Osteocyte (in vitro differentiated cells): ENCODE data around the gene KIAA1958. TPM values are rescaled to one million over a fixed set of nuclear protein-coding genes. Genes with fewer than 3 reads are reported as not detected.

ENCODE experiments used
- DNase-seq: peaks from one replicate; pipeline ENCODE4 v3.0.0; 2021; ENCODE audit warnings: mixed read lengths; ENCODE audit not compliant: unreplicated experiment; ENCODE audit errors: extremely low spot score
- H3K27ac Mint-ChIP-seq: one replicate; pipeline ENCODE4 v1.8.0; 2021; ENCODE audit warnings: mild to moderate bottlenecking, mixed read lengths; ENCODE audit not compliant: unreplicated experiment
- H3K27me3 Mint-ChIP-seq: one replicate; pipeline ENCODE4 v1.8.0; 2021; ENCODE audit warnings: mixed read lengths; ENCODE audit not compliant: unreplicated experiment
- H3K36me3 Mint-ChIP-seq: one replicate; pipeline ENCODE4 v1.8.0; 2021; ENCODE audit warnings: mixed read lengths; ENCODE audit not compliant: unreplicated experiment
- H3K4me1 Mint-ChIP-seq: one replicate; pipeline ENCODE4 v1.8.0; 2021; ENCODE audit warnings: mixed read lengths; ENCODE audit not compliant: unreplicated experiment
- H3K4me3 Mint-ChIP-seq: one replicate; pipeline ENCODE4 v1.8.0; 2021; ENCODE audit warnings: mild to moderate bottlenecking, moderate library complexity, mixed read lengths; ENCODE audit not compliant: unreplicated experiment
- H3K9me3 Mint-ChIP-seq: one replicate; pipeline ENCODE4 v1.8.0; 2021; ENCODE audit warnings: mixed read lengths; ENCODE audit not compliant: unreplicated experiment
- total RNA-seq: library from RNA; stranded (reverse); gene quantifications from 2 replicates; pipeline ENCODE4 v1.2.1, GENCODE V29; 2021
- TF ChIP-seq, protein P1 (sequence below): fragments of 200-600 bp; sonication (generic); IDR thresholded peaks from 2 replicates; pipeline ENCODE4 v1.5.0; 2021; ENCODE audit warnings: antibody characterized with exemption, mild to moderate bottlenecking, moderate library complexity

KIAA1958 gene
- total RNA-seq, 1 donor from 2014 or later: 4.9 TPM

DNA sequence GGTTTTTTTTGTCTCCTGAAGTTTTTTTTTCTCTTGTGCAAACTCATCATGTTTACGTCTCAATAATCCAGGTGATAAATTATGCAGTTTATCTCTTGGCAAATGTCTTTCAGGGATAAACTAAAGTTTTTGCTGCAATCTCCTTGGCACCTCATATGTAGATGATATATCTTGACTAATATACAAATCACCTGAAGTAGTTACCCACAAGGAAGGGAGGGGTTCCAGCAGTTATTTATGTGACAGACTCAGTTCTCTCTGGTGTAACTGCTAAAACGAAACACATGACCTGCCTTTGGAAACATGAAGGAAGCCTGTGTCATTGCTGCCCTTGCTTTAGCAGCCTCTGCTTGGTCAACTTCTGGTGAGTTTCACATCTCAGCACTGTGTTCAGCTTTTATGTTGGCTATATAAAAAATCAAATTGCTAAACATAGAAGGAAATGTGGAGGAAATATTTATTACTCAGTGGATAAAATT lies 39.3 kb upstream of the KIAA1958 start:
- peaks cover 6% of the 10 kb centered on the region for H3K36me3 Mint-ChIP-seq
- DNase-seq: no peak
- no peaks in the 10 kb centered on the region for H3K27me3 Mint-ChIP-seq
- H3K9me3 Mint-ChIP-seq: no peaks in the 10 kb centered on the region
- H3K4me3 Mint-ChIP-seq: no peak overlapping the region
- TF ChIP-seq, protein P1, sequence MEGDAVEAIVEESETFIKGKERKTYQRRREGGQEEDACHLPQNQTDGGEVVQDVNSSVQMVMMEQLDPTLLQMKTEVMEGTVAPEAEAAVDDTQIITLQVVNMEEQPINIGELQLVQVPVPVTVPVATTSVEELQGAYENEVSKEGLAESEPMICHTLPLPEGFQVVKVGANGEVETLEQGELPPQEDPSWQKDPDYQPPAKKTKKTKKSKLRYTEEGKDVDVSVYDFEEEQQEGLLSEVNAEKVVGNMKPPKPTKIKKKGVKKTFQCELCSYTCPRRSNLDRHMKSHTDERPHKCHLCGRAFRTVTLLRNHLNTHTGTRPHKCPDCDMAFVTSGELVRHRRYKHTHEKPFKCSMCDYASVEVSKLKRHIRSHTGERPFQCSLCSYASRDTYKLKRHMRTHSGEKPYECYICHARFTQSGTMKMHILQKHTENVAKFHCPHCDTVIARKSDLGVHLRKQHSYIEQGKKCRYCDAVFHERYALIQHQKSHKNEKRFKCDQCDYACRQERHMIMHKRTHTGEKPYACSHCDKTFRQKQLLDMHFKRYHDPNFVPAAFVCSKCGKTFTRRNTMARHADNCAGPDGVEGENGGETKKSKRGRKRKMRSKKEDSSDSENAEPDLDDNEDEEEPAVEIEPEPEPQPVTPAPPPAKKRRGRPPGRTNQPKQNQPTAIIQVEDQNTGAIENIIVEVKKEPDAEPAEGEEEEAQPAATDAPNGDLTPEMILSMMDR: no peak
- peak overlapping the region; percentile 2 for H3K27ac Mint-ChIP-seq
- no peaks in the 10 kb centered on the region for H3K4me1 Mint-ChIP-seq

DNA sequence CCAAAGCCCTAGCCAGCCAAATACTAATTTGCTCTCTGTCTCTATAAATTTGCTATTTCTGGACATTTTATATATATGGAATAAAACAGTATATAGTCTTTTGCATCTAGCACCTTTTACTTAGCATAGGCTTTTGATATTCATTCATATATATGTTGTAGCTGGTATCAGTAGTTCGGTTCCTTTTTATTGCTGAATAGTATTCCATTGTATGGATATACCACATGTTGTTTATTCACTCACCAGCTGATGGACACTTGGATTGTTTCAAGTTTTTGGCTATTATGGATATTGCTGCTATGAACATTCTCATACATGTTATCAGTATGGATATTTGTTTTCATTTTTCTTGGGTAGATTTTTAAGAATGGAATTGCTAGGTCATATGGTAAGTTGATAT lies 23.8 kb upstream of the KIAA1958 start:
- DNase-seq: no peak
- Mint-ChIP-seq H3K36me3 (peaks cover 43% of the 10 kb centered on the region), H3K9me3 (peaks cover 10% of the 10 kb centered on the region), H3K4me3 (no peak overlapping the region), H3K27me3 (no peaks in the 10 kb centered on the region), H3K4me1 (no peaks in the 10 kb centered on the region), H3K27ac (no peak overlapping the region)
- TF ChIP-seq, protein P1: no peak

DNA sequence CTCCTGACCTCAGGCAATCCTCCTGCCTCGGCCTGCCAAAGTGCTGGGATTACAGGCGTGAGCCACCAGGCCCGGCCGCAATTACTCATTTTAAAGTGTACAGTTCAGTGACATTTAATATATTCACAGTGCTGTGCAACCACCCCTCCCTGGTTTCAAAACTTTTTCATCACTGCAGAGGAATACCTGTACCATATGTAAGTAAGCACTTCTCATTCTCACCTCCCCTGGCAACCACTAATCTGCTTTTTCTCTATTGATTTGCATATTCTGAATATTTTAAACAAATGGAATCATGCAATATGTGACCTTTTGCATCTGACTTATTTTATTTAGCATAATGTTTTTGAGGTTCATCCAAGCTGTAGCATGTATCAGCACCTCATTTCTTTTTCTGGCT lies 21.3 kb upstream of the KIAA1958 start:
- Mint-ChIP-seq H3K36me3 (peaks cover 33% of the 10 kb centered on the region), H3K27me3 (no peaks in the 10 kb centered on the region), H3K4me3 (no peak overlapping the region), H3K4me1 (no peaks in the 10 kb centered on the region), H3K27ac (no peak overlapping the region), H3K9me3 (peaks cover 10% of the 10 kb centered on the region)
- TF ChIP-seq, protein P1: no peak
- no peak for DNase-seq

DNA sequence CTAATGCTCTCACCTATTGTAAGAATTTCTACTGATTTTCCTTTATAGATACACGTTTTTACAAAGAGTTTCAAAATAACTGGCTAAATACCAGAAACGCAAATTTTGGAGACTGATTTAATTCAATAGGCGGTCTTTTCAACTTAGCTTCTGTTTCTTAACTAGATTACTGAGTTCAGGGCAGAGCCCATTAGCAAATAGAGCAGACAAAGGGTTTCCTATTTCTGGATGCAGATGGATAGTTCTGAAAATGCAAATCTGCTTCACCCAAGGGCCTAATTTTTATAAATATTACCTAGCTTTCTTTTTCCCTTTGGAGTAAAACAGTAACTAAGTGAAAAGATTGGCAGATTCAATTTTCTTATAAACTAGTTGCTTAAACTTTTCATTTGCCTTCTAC lies 13.6 kb upstream of the KIAA1958 start:
- TF ChIP-seq, protein P1: no peak
- Mint-ChIP-seq H3K4me1 (no peaks in the 10 kb centered on the region), H3K9me3 (peaks cover 6% of the 10 kb centered on the region), H3K27me3 (no peaks in the 10 kb centered on the region), H3K4me3 (no peak overlapping the region), H3K36me3 (peaks cover 23% of the 10 kb centered on the region), H3K27ac (no peak overlapping the region)
- DNase-seq: no peak

DNA sequence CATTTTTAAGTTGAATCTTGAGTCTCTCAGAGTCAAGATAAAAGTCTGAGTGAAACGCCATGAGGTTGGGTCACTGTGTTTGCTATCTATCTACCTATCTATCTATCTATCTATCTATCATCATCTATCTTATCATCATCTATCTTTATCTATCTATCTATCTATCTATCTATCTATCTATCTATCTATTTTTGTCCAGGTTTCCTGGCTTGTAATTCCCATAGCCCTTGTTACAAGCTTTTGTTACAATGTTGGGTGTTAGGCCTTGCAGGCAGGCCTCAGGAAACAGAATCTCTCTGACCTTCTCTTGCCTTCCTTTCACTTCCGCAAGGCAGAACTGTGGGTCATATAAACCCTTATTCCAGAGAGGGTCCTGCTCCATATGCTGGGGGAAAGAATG lies 12.6 kb upstream of the KIAA1958 start:
- Mint-ChIP-seq H3K36me3 (peaks cover 24% of the 10 kb centered on the region), H3K27me3 (no peaks in the 10 kb centered on the region), H3K4me1 (no peaks in the 10 kb centered on the region), H3K4me3 (no peak overlapping the region), H3K27ac (no peak overlapping the region), H3K9me3 (peaks cover 9% of the 10 kb centered on the region)
- TF ChIP-seq, protein P1: no peak
- DNase-seq: no peak
